HepG2 (cell line): ENCODE data around the gene ZNF32. TPM values are rescaled to one million over a fixed set of nuclear protein-coding genes. Genes with fewer than 3 reads are reported as not detected.

Source experiments
- ATAC-seq: fragments of 200-7000 bp; cut with Tn5 transposase; 3 replicates; pipeline ENCODE4 v1.9.1; 2020; ENCODE audit warnings: mild to moderate bottlenecking, moderate library complexity
- BruUV-seq: library from RNA; stranded (reverse); fragments of 400-500 nt; replicated peaks from 2 replicates; lab custom pipeline; 2021; lab: Mats Ljungman, UMichigan
- CTCF ChIA-PET: fragments of 300-600 bp; formaldehyde crosslinking; extraction: SDS; loops from one replicate; lab custom pipeline; 2021; ENCODE audit warnings: low total read pairs, inconsistent platforms, low intra/inter-chr PET ratio; lab: Yijun Ruan, JAX
- POLR2A ChIA-PET: fragments of 350-600 bp; sonication (Branson Sonifier 250); formaldehyde crosslinking; loops from one replicate; lab custom pipeline; 2020; ENCODE audit warnings: antibody characterized with exemption, inconsistent platforms; lab: Yijun Ruan, JAX
- DNase-seq: peaks from one replicate; pipeline ENCODE4 v3.0.0-alpha.2; 2015; ENCODE audit warnings: low spot score
- FAIRE-seq: peaks from 3 replicates; lab custom pipeline; 2011; peaks lifted over from hg19 to GRCh38; lab: Jason Lieb, UNC
- H2AFZ ChIP-seq: one replicate; pipeline ENCODE4 v1.6.1; 2011; ENCODE audit warnings: low read length, inconsistent platforms
- H3K27ac ChIP-seq: fragments of 300-600 bp; 3 replicates; pipeline ENCODE4 v1.8.0; 2011; ENCODE audit warnings: mixed run types, mild to moderate bottlenecking, mixed read lengths, low read length, inconsistent platforms; ENCODE audit not compliant: insufficient read depth; ENCODE audit errors: extremely low read length
- H3K27me3 ChIP-seq, 2 experiments: fragments of 200-600 bp in 1 of 2; 2 replicates in 1 of 2; 3 replicates in 1 of 2; pipeline versions ENCODE4 v1.6.0 to v1.8.0; 2011; ENCODE audit warnings: low read length in 2 of 2, mild to moderate bottlenecking in 2 of 2, moderate library complexity in 2 of 2, inconsistent platforms in 1 of 2; ENCODE audit not compliant: insufficient read depth in 2 of 2, control insufficient read depth in 1 of 2
- H3K36me3 ChIP-seq, 2 experiments: fragments of 200-600 bp in 1 of 2; replicated peaks in 1 of 2; 2 replicates in 1 of 2; 3 replicates in 1 of 2; pipeline versions ENCODE4 v1.5.1 to v1.8.0; 2011; ENCODE audit warnings: low read length in 2 of 2, inconsistent platforms in 1 of 2; ENCODE audit not compliant: insufficient read depth in 2 of 2, control insufficient read depth in 1 of 2
- H3K4me1 ChIP-seq: 2 replicates; pipeline ENCODE4 v1.5.1; 2012; ENCODE audit warnings: low read length, inconsistent platforms; ENCODE audit not compliant: insufficient read depth
- H3K4me2 ChIP-seq: 2 replicates; pipeline ENCODE4 v1.6.0; 2011; ENCODE audit warnings: low read depth, low read length, inconsistent platforms
- H3K4me3 ChIP-seq, 3 experiments: fragments of 200-600 bp in 1 of 3; sonication (generic), shearing (Covaris generic) in 1 of 3; replicated peaks in 1 of 3; 2 replicates each; pipeline ENCODE4 v1.5.1; 2011 to 2016; ENCODE audit warnings: low read length in 3 of 3, inconsistent platforms in 2 of 3, low read depth in 2 of 3, mild to moderate bottlenecking in 2 of 3, control low read depth in 1 of 3, mixed read lengths in 1 of 3; ENCODE audit not compliant: insufficient read depth in 1 of 3
- H3K79me2 ChIP-seq: one replicate; pipeline ENCODE4 v1.6.1; 2011; ENCODE audit warnings: low read length, inconsistent platforms; ENCODE audit not compliant: insufficient read depth
- H3K9ac ChIP-seq: 2 replicates; pipeline ENCODE4 v1.6.0; 2011; ENCODE audit warnings: mild to moderate bottlenecking, low read depth, low read length, inconsistent platforms; ENCODE audit not compliant: insufficient read depth
- H3K9me3 ChIP-seq: 2 replicates; pipeline ENCODE4 v1.5.1; 2012; ENCODE audit warnings: mild to moderate bottlenecking, low read length
- H4K20me1 ChIP-seq: 2 replicates; pipeline ENCODE4 v1.6.0; 2011; ENCODE audit warnings: inconsistent platforms, mild to moderate bottlenecking, low read length, moderate library complexity; ENCODE audit not compliant: insufficient read depth
- GPN1 ChIP-seq: sonication (generic); formaldehyde crosslinking; IDR thresholded peaks from 2 replicates; pipeline ENCODE4 v1.5.1; 2020; ENCODE audit warnings: missing genetic modification reagents, borderline replicate concordance
- HNRNPK ChIP-seq: fragments of 200-400 bp; formaldehyde crosslinking; IDR thresholded peaks from 2 replicates; pipeline ENCODE4 v1.6.1; 2018; ENCODE audit warnings: low read length, low read depth, moderate library complexity, mild to moderate bottlenecking; ENCODE audit not compliant: poor library complexity, severe bottlenecking
- IKZF5 ChIP-seq: IDR thresholded peaks from 2 replicates; pipeline ENCODE4 v1.6.1; 2018; ENCODE audit warnings: missing genetic modification reagents, mild to moderate bottlenecking, missing compliant biosample characterization
- MZF1 ChIP-seq: sonication (generic); formaldehyde crosslinking; IDR thresholded peaks from 2 replicates; pipeline ENCODE4 v1.8.1; 2023; ENCODE audit warnings: mild to moderate bottlenecking, missing genetic modification reagents, borderline replicate concordance
- NRL ChIP-seq: sonication (generic); formaldehyde crosslinking; IDR thresholded peaks from 2 replicates; pipeline ENCODE4 v1.5.0; 2020; ENCODE audit warnings: missing genetic modification reagents, mild to moderate bottlenecking, moderate library complexity, borderline replicate concordance
- SMARCE1 ChIP-seq: fragments of 450-650 bp; IDR thresholded peaks from 2 replicates; pipeline ENCODE4 v1.6.1; 2017; ENCODE audit warnings: borderline replicate concordance
- SRF ChIP-seq: IDR thresholded peaks from 2 replicates; pipeline ENCODE4 v1.6.1; 2011; ENCODE audit warnings: mild to moderate bottlenecking, low read depth, low read length, moderate library complexity
- ZBTB25 ChIP-seq: IDR thresholded peaks from 2 replicates; pipeline ENCODE4 v1.6.1; 2018; ENCODE audit warnings: missing genetic modification reagents
- ZBTB43 ChIP-seq: sonication (generic); formaldehyde crosslinking; conservative IDR thresholded peaks from 2 replicates; pipeline ENCODE4 v1.4.0; 2020; ENCODE audit warnings: missing genetic modification reagents
- WGBS: methylation state at CpG from one replicate; pipeline ENCODE4 v1.1.6; 2017; ENCODE audit warnings: low lambda C conversion rate; 5-methylcytosine and 5-hydroxymethylcytosine counted together
- in situ Hi-C: cut with HindIII; loops from 2 replicates; pipeline ENCODE4 v1.10.0; 2017; ENCODE audit warnings: low pct_unique_long_range_greater_than_20kb; ENCODE audit not compliant: extremely low pct_ligation_motif_present
- intact Hi-C: fragments of 100-400 bp; cut with micrococcal nuclease; formaldehyde crosslinking; loops from one replicate; pipeline ENCODE4 v1.10.0; 2022; ENCODE audit not compliant: unreplicated experiment
- polyA plus RNA-seq, 8 experiments: library from polyadenylated mRNA; depleted of rRNA in 3 of 8; stranded (reverse) in 7 of 8; unstranded in 1 of 8; fragments of >200 nt; fragmentation: Illumina TruSeq in 4 of 8; extraction: Trizol in 4 of 8; gene quantifications; 2 replicates each; pipeline versions ENCODE4 v1.2.1 to v1.2.3, GENCODE V29; 2011 to 2016; ENCODE audit warnings: low read depth in 4 of 8, missing spikeins in 1 of 8, mixed read lengths in 1 of 8; ENCODE audit not compliant: insufficient read depth in 1 of 8
- total RNA-seq, 5 experiments: library from RNA; depleted of rRNA; stranded (reverse); fragments of >200 nt; fragmentation: Illumina TruSeq; extraction: Trizol; gene quantifications; 2 replicates each; pipeline ENCODE4 v1.2.3, GENCODE V29; 2016; ENCODE audit warnings: low read depth in 1 of 5

ZNF32 gene
- total and polyA plus RNA-seq, 2 of the 13 experiments (the other 11 are each of a cell fraction or from before 2014, with no cell fraction given) = 12.5 to 16.9 TPM

- DNase-seq (no peak), ATAC-seq (no peak), FAIRE-seq (no peak)
- no peaks in the 10 kb centered on the region for H3K79me2 ChIP-seq
- in situ Hi-C loops = no loop called here
- H3K36me3 ChIP-seq = no peaks in the 10 kb centered on the region
- no peaks in the 10 kb centered on the region for H3K9me3 ChIP-seq
- ChIA-PET POLR2A (no interaction called here), CTCF (no interaction called here)
- H3K4me1 ChIP-seq = no peaks in the 10 kb centered on the region
- no peaks in the 10 kb centered on the region for H4K20me1 ChIP-seq
- WGBS = under 1% methylated on average over 3 of the region's 3 CpGs
- H3K27ac ChIP-seq = no peak overlapping the region
- TF ChIP-seq GPN1 (CRISPR knock-in tag) (no peak), MZF1 (CRISPR knock-in tag) (no peak), SRF (no peak), ZBTB43 (CRISPR knock-in tag) (no peak), IKZF5 (no peak), SMARCE1 (no peak), ZBTB25 (CRISPR knock-in tag) (no peak), NRL (no peak), HNRNPK (no peak)
- no peaks in the 10 kb centered on the region; a peak in 1 of 5 replicates for H3K27me3 ChIP-seq
- no peak overlapping the region for H3K4me2 ChIP-seq
- no peak overlapping the region for H3K4me3 ChIP-seq
- H2AFZ ChIP-seq = no peak overlapping the region
- no peak overlapping the region for H3K9ac ChIP-seq
- intact Hi-C loops = no loop called here
- BruUV-seq = no TSS peak
Observed at GRCh38 chr10:43665054-43665453, 16.4 kb upstream of the ZNF32 start.
